HEK293 (cell line): ENCODE results near the gene EIF3L.
A peak's percentile ranks its signal among the peaks of the same experiment; 100 is the strongest.

ENCODE experiments used
- CTCF ChIA-PET: fragments of 350-600 bp; formaldehyde crosslinking; extraction: SDS; loops from one replicate; lab custom pipeline; 2021; ENCODE audit warnings: antibody characterized with exemption; lab: Yijun Ruan, JAX
- POLR2A ChIA-PET: fragments of 300-600 bp; formaldehyde crosslinking; extraction: SDS; loops from one replicate; lab custom pipeline; 2020; ENCODE audit warnings: antibody characterized with exemption, inconsistent platforms; lab: Yijun Ruan, JAX
- H3K27ac ChIP-seq: fragments of 200-500 bp; sonication (Bioruptor generic); 2 replicates; pipeline ENCODE4 v1.5.1; 2014; ENCODE audit warnings: low read depth, low read length, control low read depth, inconsistent platforms; ENCODE audit errors: extremely low read depth
- H3K36me3 ChIP-seq, 2 experiments: fragments of 200-500 bp in 1 of 2; sonication (Bioruptor generic) in 1 of 2; 1 replicate in 1 of 2; 2 replicates in 1 of 2; pipeline ENCODE4 v1.5.1; 2014 to 2017; ENCODE audit warnings: inconsistent platforms in 2 of 2, low read length in 2 of 2; ENCODE audit not compliant: control insufficient read depth in 2 of 2, insufficient read depth in 1 of 2
- H3K4me1 ChIP-seq: fragments of 200-500 bp; sonication (Bioruptor generic); 2 replicates; pipeline ENCODE4 v1.5.1; 2014; ENCODE audit warnings: mild to moderate bottlenecking, low read length, inconsistent platforms; ENCODE audit not compliant: control insufficient read depth, insufficient read depth
- H3K4me3 ChIP-seq: 2 replicates; pipeline ENCODE4 v1.5.1; 2011; ENCODE audit warnings: low read depth, mild to moderate bottlenecking, control low read depth, low read length, moderate library complexity
- H3K9me3 ChIP-seq: fragments of 200-500 bp; sonication (Bioruptor generic); 2 replicates; pipeline ENCODE4 v1.5.1; 2014; ENCODE audit warnings: low read depth, low read length, inconsistent platforms; ENCODE audit not compliant: control insufficient read depth, insufficient read depth
- ELK4 ChIP-seq: IDR thresholded peaks from 2 replicates; pipeline ENCODE4 v1.6.1; 2011; ENCODE audit warnings: mild to moderate bottlenecking, low read depth, low read length, borderline replicate concordance
- IKZF3 ChIP-seq: fragments of 450-650 bp; IDR thresholded peaks from 2 replicates; pipeline ENCODE4 v1.5.0; 2018; ENCODE audit warnings: missing biosample characterization, mild to moderate bottlenecking, missing genetic modification characterization, moderate library complexity
- INSM2 ChIP-seq: fragments of 450-650 bp; formaldehyde crosslinking; IDR thresholded peaks from 2 replicates; pipeline ENCODE4 v1.5.1; 2016; ENCODE audit warnings: missing biosample characterization, missing genetic modification characterization
- MZF1 ChIP-seq: fragments of 450-650 bp; formaldehyde crosslinking; IDR thresholded peaks from 2 replicates; pipeline ENCODE4 v1.5.1; 2017; ENCODE audit warnings: missing biosample characterization, missing genetic modification characterization, borderline replicate concordance
- PATZ1 ChIP-seq: fragments of 450-650 bp; formaldehyde crosslinking; IDR thresholded peaks from 2 replicates; pipeline ENCODE4 v1.5.1; 2016; ENCODE audit warnings: missing biosample characterization, missing genetic modification characterization
- REPIN1 ChIP-seq: fragments of 450-650 bp; formaldehyde crosslinking; IDR thresholded peaks from 2 replicates; pipeline ENCODE4 v1.5.1; 2017; ENCODE audit warnings: missing biosample characterization, missing genetic modification characterization, low read depth
- SP7 ChIP-seq: fragments of 450-650 bp; formaldehyde crosslinking; IDR thresholded peaks from 2 replicates; pipeline ENCODE4 v1.5.1; 2016; ENCODE audit warnings: missing biosample characterization, missing genetic modification characterization
- WT1 ChIP-seq: fragments of 450-650 bp; formaldehyde crosslinking; IDR thresholded peaks from 2 replicates; pipeline ENCODE4 v1.5.1; 2016; ENCODE audit warnings: missing biosample characterization, missing genetic modification characterization
- ZBTB20 ChIP-seq: fragments of 450-650 bp; formaldehyde crosslinking; IDR thresholded peaks from 2 replicates; pipeline ENCODE4 v1.5.1; 2016; ENCODE audit warnings: missing biosample characterization, missing genetic modification characterization
- ZEB2 ChIP-seq: fragments of 450-650 bp; formaldehyde crosslinking; IDR thresholded peaks from 2 replicates; pipeline ENCODE4 v1.5.1; 2016; ENCODE audit warnings: missing biosample characterization, missing genetic modification characterization
- ZFP69B ChIP-seq: fragments of 450-650 bp; formaldehyde crosslinking; IDR thresholded peaks from 2 replicates; pipeline ENCODE4 v1.5.1; 2016; ENCODE audit warnings: missing biosample characterization, missing genetic modification characterization
- ZIC2 ChIP-seq: fragments of 450-650 bp; formaldehyde crosslinking; IDR thresholded peaks from 2 replicates; pipeline ENCODE4 v1.5.1; 2016; ENCODE audit warnings: missing biosample characterization, missing genetic modification characterization
- ZNF184 ChIP-seq: fragments of 450-650 bp; IDR thresholded peaks from 2 replicates; pipeline ENCODE4 v1.5.1; 2018; ENCODE audit warnings: missing biosample characterization, mild to moderate bottlenecking, missing genetic modification characterization
- ZNF37A ChIP-seq: fragments of 450-650 bp; IDR thresholded peaks from 2 replicates; pipeline ENCODE4 v1.5.1; 2018; ENCODE audit warnings: missing biosample characterization, missing genetic modification characterization
- ZNF391 ChIP-seq: fragments of 450-650 bp; formaldehyde crosslinking; IDR thresholded peaks from 2 replicates; pipeline ENCODE4 v1.5.1; 2016; ENCODE audit warnings: low read depth, missing biosample characterization, missing genetic modification characterization, borderline replicate concordance
- ZNF426 ChIP-seq: fragments of 450-650 bp; formaldehyde crosslinking; IDR thresholded peaks from 2 replicates; pipeline ENCODE4 v1.5.1; 2017; ENCODE audit warnings: missing biosample characterization, missing genetic modification characterization, mild to moderate bottlenecking, inconsistent platforms, moderate library complexity
- ZNF501 ChIP-seq: fragments of 450-650 bp; formaldehyde crosslinking; IDR thresholded peaks from 2 replicates; pipeline ENCODE4 v1.5.1; 2016; ENCODE audit warnings: missing biosample characterization, missing genetic modification characterization
- ZNF560 ChIP-seq: fragments of 450-650 bp; formaldehyde crosslinking; IDR thresholded peaks from 2 replicates; pipeline ENCODE4 v1.5.1; 2017; ENCODE audit warnings: missing biosample characterization, missing genetic modification characterization, borderline replicate concordance
- ZNF596 ChIP-seq: fragments of 450-650 bp; IDR thresholded peaks from 2 replicates; pipeline ENCODE4 v1.5.0; 2018; ENCODE audit warnings: missing biosample characterization, mild to moderate bottlenecking, missing genetic modification characterization, moderate library complexity
- ZNF600 ChIP-seq: fragments of 450-650 bp; formaldehyde crosslinking; IDR thresholded peaks from 2 replicates; pipeline ENCODE4 v1.5.1; 2016; ENCODE audit warnings: missing biosample characterization, missing genetic modification characterization
- ZNF664 ChIP-seq: fragments of 450-650 bp; formaldehyde crosslinking; IDR thresholded peaks from 2 replicates; pipeline ENCODE4 v1.5.1; 2016; ENCODE audit warnings: missing biosample characterization, missing genetic modification characterization
- ZSCAN16 ChIP-seq: fragments of 450-650 bp; formaldehyde crosslinking; IDR thresholded peaks from 2 replicates; pipeline ENCODE4 v1.5.1; 2016; ENCODE audit warnings: missing biosample characterization, missing genetic modification characterization
- ZSCAN18 ChIP-seq: fragments of 450-650 bp; formaldehyde crosslinking; IDR thresholded peaks from 2 replicates; pipeline ENCODE4 v1.5.1; 2016; ENCODE audit warnings: missing biosample characterization, missing genetic modification characterization
- TF ChIP-seq, protein P1 (sequence below): fragments of 450-650 bp; formaldehyde crosslinking; IDR thresholded peaks from 2 replicates; pipeline ENCODE4 v1.5.1; 2016; ENCODE audit warnings: missing biosample characterization, missing genetic modification characterization
- TF ChIP-seq, protein P2 (sequence below): fragments of 450-650 bp; formaldehyde crosslinking; IDR thresholded peaks from 2 replicates; pipeline ENCODE4 v1.5.1; 2016; ENCODE audit warnings: missing biosample characterization, missing genetic modification characterization

EIF3L gene

DNA sequence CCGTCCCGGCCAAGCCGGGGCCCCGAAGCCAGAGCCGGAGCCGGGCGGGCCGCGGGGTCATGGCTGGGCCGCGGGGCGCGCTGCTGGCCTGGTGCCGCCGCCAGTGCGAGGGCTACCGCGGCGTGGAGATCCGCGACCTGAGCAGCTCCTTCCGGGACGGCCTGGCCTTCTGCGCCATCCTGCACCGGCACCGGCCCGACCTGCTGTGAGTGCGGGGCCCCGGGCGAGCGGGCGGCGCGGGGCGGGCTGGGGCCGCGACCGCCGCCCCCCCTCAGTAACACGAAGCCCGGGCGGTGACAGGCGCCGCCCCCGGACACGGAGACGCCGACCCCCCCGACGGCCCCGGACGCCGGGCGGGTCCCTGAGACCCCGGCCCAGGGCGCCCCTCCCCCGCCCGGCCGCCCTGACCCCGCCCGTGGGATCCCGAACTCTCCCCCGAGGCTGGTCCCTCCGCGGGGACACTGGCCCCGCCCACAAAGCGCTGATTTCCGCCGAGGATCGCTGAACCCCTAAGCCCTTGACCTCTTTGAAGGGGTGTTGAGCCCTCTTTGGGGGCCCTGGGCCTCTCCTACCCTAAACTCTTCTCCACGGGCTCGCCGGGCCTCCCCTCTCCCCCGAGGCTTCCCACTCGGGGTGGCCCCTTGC is 57.3 kb downstream of the EIF3L start (continued):
- no peak for TF ChIP-seq ZNF391 (tag by site-specific recombination)

GRCh38 chr22:37907036-37907954 is 58.1 kb downstream of the EIF3L start:
- POLR2A ChIA-PET, result interaction anchor here (0.5 to 2.5 kb wide), 5 partner anchors 8 to 39 kb away, joined by 3 to 25 read pairs (median 5); no protein-coding TSS in a partner anchor
- Histone ChIP-seq H3K36me3 (peaks cover 4 to 32% of the 10 kb centered on the region in 2 experiments; a peak in 2 of 3 replicates), H3K27ac (peak overlapping the region; percentile 98), H3K9me3 (no peaks in the 10 kb centered on the region), H3K4me3 (peak overlapping the region; percentile 72), H3K4me1 (peaks cover 10% of the 10 kb centered on the region; the same call in 1 of the 2 replicates)
- CTCF ChIA-PET, result interaction anchor here (0.7 to 2.5 kb wide), 5 partner anchors 10 to 218 kb away, joined by 3 to 12 read pairs (median 5); no protein-coding TSS in a partner anchor
- TF ChIP-seq ZBTB20 (tag by site-specific recombination), result peak; percentile 45
- no peak for TF ChIP-seq INSM2 (tag by site-specific recombination)
- no peak for TF ChIP-seq REPIN1
- TF ChIP-seq, protein P1, sequence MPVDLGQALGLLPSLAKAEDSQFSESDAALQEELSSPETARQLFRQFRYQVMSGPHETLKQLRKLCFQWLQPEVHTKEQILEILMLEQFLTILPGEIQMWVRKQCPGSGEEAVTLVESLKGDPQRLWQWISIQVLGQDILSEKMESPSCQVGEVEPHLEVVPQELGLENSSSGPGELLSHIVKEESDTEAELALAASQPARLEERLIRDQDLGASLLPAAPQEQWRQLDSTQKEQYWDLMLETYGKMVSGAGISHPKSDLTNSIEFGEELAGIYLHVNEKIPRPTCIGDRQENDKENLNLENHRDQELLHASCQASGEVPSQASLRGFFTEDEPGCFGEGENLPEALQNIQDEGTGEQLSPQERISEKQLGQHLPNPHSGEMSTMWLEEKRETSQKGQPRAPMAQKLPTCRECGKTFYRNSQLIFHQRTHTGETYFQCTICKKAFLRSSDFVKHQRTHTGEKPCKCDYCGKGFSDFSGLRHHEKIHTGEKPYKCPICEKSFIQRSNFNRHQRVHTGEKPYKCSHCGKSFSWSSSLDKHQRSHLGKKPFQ (tag by site-specific recombination), result no peak
- no peak for TF ChIP-seq ZNF664
- no peak for TF ChIP-seq ZIC2
- no peak for TF ChIP-seq ZNF560
- TF ChIP-seq IKZF3 (tag by site-specific recombination), result no peak
- TF ChIP-seq ZNF426, result no peak
- TF ChIP-seq ZNF600 (tag by site-specific recombination), result no peak
- no peak for TF ChIP-seq MZF1 (tag by site-specific recombination)
- no peak for TF ChIP-seq ZSCAN16
- no peak for TF ChIP-seq SP7
- peak; percentile 79 for TF ChIP-seq ZFP69B (tag by site-specific recombination)
- no peak for TF ChIP-seq ZEB2
- peak; percentile 8; the same call in 1 of the 2 replicates for TF ChIP-seq PATZ1 (tag by site-specific recombination)
- no peak for TF ChIP-seq ZSCAN18 (tag by site-specific recombination)
- TF ChIP-seq, protein P2, sequence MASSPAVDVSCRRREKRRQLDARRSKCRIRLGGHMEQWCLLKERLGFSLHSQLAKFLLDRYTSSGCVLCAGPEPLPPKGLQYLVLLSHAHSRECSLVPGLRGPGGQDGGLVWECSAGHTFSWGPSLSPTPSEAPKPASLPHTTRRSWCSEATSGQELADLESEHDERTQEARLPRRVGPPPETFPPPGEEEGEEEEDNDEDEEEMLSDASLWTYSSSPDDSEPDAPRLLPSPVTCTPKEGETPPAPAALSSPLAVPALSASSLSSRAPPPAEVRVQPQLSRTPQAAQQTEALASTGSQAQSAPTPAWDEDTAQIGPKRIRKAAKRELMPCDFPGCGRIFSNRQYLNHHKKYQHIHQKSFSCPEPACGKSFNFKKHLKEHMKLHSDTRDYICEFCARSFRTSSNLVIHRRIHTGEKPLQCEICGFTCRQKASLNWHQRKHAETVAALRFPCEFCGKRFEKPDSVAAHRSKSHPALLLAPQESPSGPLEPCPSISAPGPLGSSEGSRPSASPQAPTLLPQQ (tag by site-specific recombination), result peak; percentile 81
- TF ChIP-seq ZNF501 (tag by site-specific recombination), result no peak
- TF ChIP-seq ZNF37A (tag by site-specific recombination), result no peak
- TF ChIP-seq WT1 (tag by site-specific recombination), result no peak
- no peak for TF ChIP-seq ZNF184 (tag by site-specific recombination)
- TF ChIP-seq ELK4, result no peak
- TF ChIP-seq ZNF596 (tag by site-specific recombination), result no peak
